C4-2B (cell line): ENCODE data around the gene STX12.
"Not testable (repeated sequence)": the region's sequence is repeated elsewhere in the genome, so short reads cannot be mapped to it uniquely, and the experiment has no call there.

Experiments
- H3K27ac ChIP-seq: fragments of 450-650 bp; 2 replicates; pipeline ENCODE4 v1.5.1; 2017
- ZFX ChIP-seq: fragments of 450-650 bp; IDR thresholded peaks from 2 replicates; pipeline ENCODE4 v1.6.1; 2017
- TF ChIP-seq, protein P1 (sequence below): fragments of 450-650 bp; conservative IDR thresholded peaks from 2 replicates; pipeline ENCODE4 v1.5.1; 2017; ENCODE audit warnings: mild to moderate bottlenecking

Gene STX12

GRCh38 chr1:27774654-27775053 is 1.6 kb downstream of the STX12 start:
- TF ChIP-seq ZFX, result no peak
- TF ChIP-seq, protein P1, sequence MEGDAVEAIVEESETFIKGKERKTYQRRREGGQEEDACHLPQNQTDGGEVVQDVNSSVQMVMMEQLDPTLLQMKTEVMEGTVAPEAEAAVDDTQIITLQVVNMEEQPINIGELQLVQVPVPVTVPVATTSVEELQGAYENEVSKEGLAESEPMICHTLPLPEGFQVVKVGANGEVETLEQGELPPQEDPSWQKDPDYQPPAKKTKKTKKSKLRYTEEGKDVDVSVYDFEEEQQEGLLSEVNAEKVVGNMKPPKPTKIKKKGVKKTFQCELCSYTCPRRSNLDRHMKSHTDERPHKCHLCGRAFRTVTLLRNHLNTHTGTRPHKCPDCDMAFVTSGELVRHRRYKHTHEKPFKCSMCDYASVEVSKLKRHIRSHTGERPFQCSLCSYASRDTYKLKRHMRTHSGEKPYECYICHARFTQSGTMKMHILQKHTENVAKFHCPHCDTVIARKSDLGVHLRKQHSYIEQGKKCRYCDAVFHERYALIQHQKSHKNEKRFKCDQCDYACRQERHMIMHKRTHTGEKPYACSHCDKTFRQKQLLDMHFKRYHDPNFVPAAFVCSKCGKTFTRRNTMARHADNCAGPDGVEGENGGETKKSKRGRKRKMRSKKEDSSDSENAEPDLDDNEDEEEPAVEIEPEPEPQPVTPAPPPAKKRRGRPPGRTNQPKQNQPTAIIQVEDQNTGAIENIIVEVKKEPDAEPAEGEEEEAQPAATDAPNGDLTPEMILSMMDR, result no peak

GRCh38 chr1:27775336-27775735 is 2.3 kb downstream of the STX12 start:
- H3K27ac ChIP-seq, result not testable (repeated sequence)

More at GRCh38 chr1:27774654-27775053, 1.6 kb downstream of the STX12 start:
- no peak overlapping the region for H3K27ac ChIP-seq

GRCh38 chr1:27776276-27776675 is 3.3 kb downstream of the STX12 start:
- H3K27ac ChIP-seq, result not testable (repeated sequence)

DNA sequence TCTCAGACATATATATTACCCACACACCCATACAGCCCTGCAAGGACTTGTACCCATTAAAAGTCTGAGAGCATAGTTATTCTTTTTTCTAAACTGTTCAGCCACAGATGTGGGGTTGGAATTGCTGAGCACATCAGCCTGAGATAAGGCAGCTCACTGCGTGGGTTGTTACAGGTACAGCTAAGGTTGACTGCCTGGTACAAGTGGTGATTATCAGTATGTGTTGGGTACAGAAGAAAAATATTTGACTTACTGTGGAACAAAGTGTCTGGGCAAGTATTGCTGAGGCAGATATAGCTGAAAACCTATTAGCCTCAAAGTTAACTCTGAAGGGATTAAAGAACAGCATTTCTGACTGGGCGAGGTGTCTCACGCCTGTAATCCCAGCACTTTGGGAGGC is 5.0 kb downstream of the STX12 start:
- no peak overlapping the region for H3K27ac ChIP-seq
- TF ChIP-seq, protein P1, result no peak
- no peak for TF ChIP-seq ZFX

- TF ChIP-seq, protein P1, result no peak
- no peak for TF ChIP-seq ZFX
- no peak overlapping the region for H3K27ac ChIP-seq
These were observed 6.1 kb downstream of the STX12 start for GRCh38 chr1:27779122-27779521.

GRCh38 chr1:27782950-27783349 is 9.9 kb downstream of the STX12 start:
- no peak overlapping the region for H3K27ac ChIP-seq
- no peak for TF ChIP-seq ZFX
- TF ChIP-seq, protein P1, result no peak

DNA sequence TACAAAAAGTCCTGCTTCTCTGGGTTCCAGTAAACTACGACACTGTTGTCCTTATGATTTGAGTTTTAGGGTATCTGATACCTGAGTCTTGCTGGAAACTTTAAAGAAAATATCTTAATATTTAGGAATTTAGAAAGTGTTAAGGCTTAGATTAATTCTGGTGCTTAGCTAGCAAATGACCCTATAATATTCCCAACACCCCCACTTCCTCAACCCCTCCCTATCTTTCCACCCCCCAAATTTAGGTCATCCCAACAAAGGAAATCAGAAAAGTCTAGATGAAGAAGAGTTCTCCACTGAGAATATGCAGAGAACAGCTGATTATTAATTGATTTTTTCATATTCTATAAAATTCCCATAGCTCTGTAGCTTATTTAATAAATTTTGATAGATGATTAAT is 11.7 kb downstream of the STX12 start:
- H3K27ac ChIP-seq, result no peak overlapping the region
- TF ChIP-seq, protein P1, result no peak
- no peak for TF ChIP-seq ZFX

DNA sequence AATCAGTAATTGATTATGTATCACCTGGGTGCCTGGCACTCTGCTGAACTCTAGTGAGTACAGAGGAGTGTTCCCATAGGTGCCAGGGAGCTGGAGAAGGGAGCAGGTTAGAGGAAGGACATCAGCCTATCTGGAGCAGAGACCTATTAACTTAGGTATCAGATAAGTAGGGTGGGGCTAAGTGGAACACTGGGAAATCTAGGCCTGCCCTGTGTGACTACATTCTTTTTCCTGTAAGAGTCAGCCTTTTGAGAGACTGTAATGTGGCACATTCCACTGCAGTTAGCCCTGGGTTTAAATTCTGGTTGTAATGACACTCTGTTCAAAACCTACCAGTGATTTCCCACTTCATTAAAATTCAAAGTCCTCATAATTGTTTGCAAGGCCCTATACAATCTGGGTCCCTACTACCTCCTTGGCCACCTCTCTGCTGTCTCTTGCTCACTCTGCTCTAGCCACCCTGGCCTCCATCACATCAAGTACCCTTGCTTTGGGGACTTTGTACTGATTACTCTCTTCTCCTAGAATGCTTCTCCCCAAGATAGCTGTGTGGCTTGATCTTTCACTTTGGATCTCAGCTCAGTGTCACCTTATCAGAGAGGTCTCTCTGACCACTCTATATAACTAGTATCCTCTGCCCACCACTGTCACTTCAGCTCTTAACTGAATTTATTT is 12.9 kb downstream of the STX12 start:
- no peak overlapping the region for H3K27ac ChIP-seq
- TF ChIP-seq, protein P1, result no peak
- TF ChIP-seq ZFX, result no peak
